ENCODE data around the gene PTPRN.

GRCh38 chr2:219272995-219273394 is 36.2 kb downstream of the PTPRN start:
- no peak for TF ChIP-seq ZBTB7A (IDR thresholded peaks at IDR 0.05; ENCODE audit: low read depth)
- no peak for TF ChIP-seq NFIC (IDR thresholded peaks at IDR 0.05)
- TF ChIP-seq TEAD4 (IDR thresholded peaks at IDR 0.05): no peak
- TF ChIP-seq CEBPB (IDR thresholded peaks at IDR 0.05): no peak
- no peak for TF ChIP-seq RAD21 (IDR thresholded peaks at IDR 0.05; ENCODE audit: low read depth)
- no peak for TF ChIP-seq TAF1 (IDR thresholded peaks at IDR 0.05; ENCODE audit: low read depth)
